K562 (cell line): ENCODE measurements around the gene FGF22. TPM values are rescaled to one million over a fixed set of nuclear protein-coding genes. Genes with fewer than 3 reads are reported as not detected.

Source experiments
- ETV6 ChIP-seq, 3 experiments: fragments of 150-350 bp in 1 of 3; sonication (generic) in 1 of 3; formaldehyde crosslinking in 1 of 3; IDR thresholded peaks; 2 replicates each; pipeline versions ENCODE4 v1.6.1 to v1.8.0; 2014 to 2022; ENCODE audit warnings: borderline replicate concordance in 2 of 3, low read depth in 2 of 3, antibody characterized with exemption in 1 of 3, low read length in 1 of 3, mild to moderate bottlenecking in 1 of 3, missing genetic modification reagents in 1 of 3
- FOXJ2 ChIP-seq: fragments of 200-800 bp; sonication (Bioruptor generic); IDR thresholded peaks from 2 replicates; pipeline ENCODE4 v1.6.1; 2016; ENCODE audit warnings: missing genetic modification characterization, missing compliant biosample characterization
- MAX ChIP-seq: sonication (generic); formaldehyde crosslinking; IDR thresholded peaks from 2 replicates; pipeline ENCODE4 v1.9.0; 2022; ENCODE audit warnings: mild to moderate bottlenecking, missing genetic modification reagents
- ZBTB11 ChIP-seq, 3 experiments: fragments of 200-800 bp in 1 of 3; fragments of 250-450 bp in 1 of 3; fragments of 450-650 bp in 1 of 3; sonication (Bioruptor Pico) in 1 of 3; sonication (Bioruptor generic) in 1 of 3; formaldehyde crosslinking in 1 of 3; IDR thresholded peaks; 2 replicates each; pipeline versions ENCODE4 v1.6.1 to v1.8.0; 2016 to 2022; ENCODE audit warnings: mild to moderate bottlenecking in 2 of 3, missing genetic modification characterization in 2 of 3, missing compliant biosample characterization in 1 of 3, moderate library complexity in 1 of 3
- ZNF121 ChIP-seq: sonication (generic); formaldehyde crosslinking; conservative IDR thresholded peaks from 2 replicates; pipeline ENCODE4 v1.8.0; 2022; ENCODE audit warnings: missing genetic modification reagents
- ZNF282 ChIP-seq: sonication (generic); formaldehyde crosslinking; IDR thresholded peaks from 2 replicates; pipeline ENCODE4 v1.8.1; 2023; ENCODE audit warnings: missing genetic modification reagents
- ZNF407 ChIP-seq: fragments of 450-650 bp; IDR thresholded peaks from 2 replicates; pipeline ENCODE4 v1.6.1; 2016; ENCODE audit warnings: low read depth
- ZNF444 ChIP-seq: fragments of 250-450 bp; sonication (Bioruptor Pico); IDR thresholded peaks from 2 replicates; pipeline ENCODE4 v1.4.0; 2020; ENCODE audit warnings: mild to moderate bottlenecking, moderate library complexity
- polyA plus RNA-seq, 8 experiments: library from polyadenylated mRNA; depleted of rRNA in 4 of 8; stranded (reverse) in 5 of 8; unstranded in 3 of 8; fragments of >200 nt; fragmentation: Nextera tagmentation in 2 of 8; fragmentation: Illumina TruSeq in 1 of 8; extraction: Ambion mirVana in 2 of 8; extraction: Trizol in 1 of 8; gene quantifications; 2 replicates each; pipeline versions ENCODE4 v1.2.1 to v1.2.3, GENCODE V29; 2011 to 2014; ENCODE audit warnings: inconsistent platforms in 1 of 8, missing spikeins in 1 of 8
- total RNA-seq, 7 experiments: library from RNA; depleted of rRNA in 6 of 7; stranded (reverse); fragments of >200 nt in 6 of 7; fragmentation: Illumina TruSeq in 2 of 7; extraction: Trizol in 2 of 7; gene quantifications; 2 replicates each; pipeline versions ENCODE4 v1.2.1 to v1.2.3, GENCODE V29; 2011 to 2021; ENCODE audit warnings: low replicate concordance in 1 of 7
- TF ChIP-seq, protein P1 (sequence below): fragments of 250-450 bp; sonication (Bioruptor Pico); IDR thresholded peaks from 2 replicates; pipeline ENCODE4 v1.8.0; 2021; ENCODE audit warnings: mild to moderate bottlenecking, moderate library complexity

The FGF22 gene
- total and polyA plus RNA-seq, 9 of the 15 experiments (the other 6 are each of a cell fraction or from before 2014, with no cell fraction given) = 0.14 to 2.2 (median 0.86) TPM; not detected in 4

DNA sequence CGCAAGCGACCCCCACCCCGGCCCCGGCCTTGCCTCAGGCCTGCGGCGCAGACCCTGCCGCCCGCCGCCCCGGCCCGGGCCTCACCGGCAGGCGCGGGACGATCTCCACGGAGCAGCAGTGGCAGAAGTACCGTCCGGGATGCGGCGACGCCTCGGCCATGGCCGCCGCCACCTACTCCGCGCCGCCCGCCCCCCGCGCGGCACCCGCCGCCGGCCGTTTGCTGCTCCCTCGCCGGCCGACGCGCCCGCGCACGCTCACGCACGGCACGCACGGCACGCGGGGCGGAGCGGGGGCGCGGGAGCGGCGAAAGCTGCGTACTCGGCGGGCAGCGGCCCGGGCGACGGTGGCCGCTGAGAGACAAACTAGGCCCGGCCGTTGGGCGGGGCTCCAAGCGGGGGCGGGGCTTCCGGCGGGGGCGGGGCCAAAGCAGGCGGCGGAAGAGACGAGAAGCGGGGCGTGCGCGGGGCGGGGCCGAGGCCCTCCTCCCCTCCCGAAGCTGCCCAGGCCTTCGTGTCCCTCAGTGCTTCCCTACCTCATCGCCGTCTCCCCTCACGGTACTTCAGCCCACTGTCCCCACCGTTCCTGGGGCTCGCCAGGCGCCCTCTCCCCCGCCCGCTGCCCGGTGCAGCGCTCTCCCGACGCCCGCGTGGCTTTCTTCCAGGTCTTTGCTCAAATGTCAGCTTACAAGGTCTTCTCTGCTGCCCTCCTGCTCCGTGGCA, 23.4 kb downstream of the FGF22 start, which contains the start of gene RNF126 (continued):
- 0 out of 2 replicates have a peak, but pooled peaks have one; percentile 33 for TF ChIP-seq ZNF282 (CRISPR knock-in tag)
- no peak for TF ChIP-seq ZNF444 (CRISPR knock-in tag)
- TF ChIP-seq, protein P1, sequence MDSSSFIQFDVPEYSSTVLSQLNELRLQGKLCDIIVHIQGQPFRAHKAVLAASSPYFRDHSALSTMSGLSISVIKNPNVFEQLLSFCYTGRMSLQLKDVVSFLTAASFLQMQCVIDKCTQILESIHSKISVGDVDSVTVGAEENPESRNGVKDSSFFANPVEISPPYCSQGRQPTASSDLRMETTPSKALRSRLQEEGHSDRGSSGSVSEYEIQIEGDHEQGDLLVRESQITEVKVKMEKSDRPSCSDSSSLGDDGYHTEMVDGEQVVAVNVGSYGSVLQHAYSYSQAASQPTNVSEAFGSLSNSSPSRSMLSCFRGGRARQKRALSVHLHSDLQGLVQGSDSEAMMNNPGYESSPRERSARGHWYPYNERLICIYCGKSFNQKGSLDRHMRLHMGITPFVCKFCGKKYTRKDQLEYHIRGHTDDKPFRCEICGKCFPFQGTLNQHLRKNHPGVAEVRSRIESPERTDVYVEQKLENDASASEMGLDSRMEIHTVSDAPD (CRISPR knock-in tag) = no peak
- no peak for TF ChIP-seq ETV6 (IDR thresholded peaks at IDR 0.05; ENCODE audit: borderline replicate concordance in 1 of 2, low read depth in 2 of 2, low read length in 1 of 2)
- TF ChIP-seq ETV6 (CRISPR knock-in tag; IDR thresholded peaks at IDR 0.05; ENCODE audit: borderline replicate concordance) = peak; percentile 64; the same call in 1 of the 2 replicates
- TF ChIP-seq ZNF121 (CRISPR knock-in tag) = 0 out of 2 replicates have a peak, but pooled peaks have one; percentile 16
- TF ChIP-seq MAX (CRISPR knock-in tag) = peak; percentile 66
- TF ChIP-seq ZBTB11 (CRISPR knock-in tag; IDR thresholded peaks at IDR 0.05) = 0 out of 6 replicates have a peak, but pooled peaks of 1 of the 3 experiments have one; percentile 37
- TF ChIP-seq ZNF407 = peak; percentile 82
- TF ChIP-seq FOXJ2 (tag) = peak; percentile 44; the same call in 1 of the 2 replicates
